NCI-H1417 (cell line): ENCODE results near the gene TOLLIP.
"Not testable (repeated sequence)": the region's sequence is repeated elsewhere in the genome, so short reads cannot be mapped to it uniquely, and the experiment has no call there.

Source experiments
- DNase-seq, 3 experiments: peaks; one replicate each; lab custom pipeline; 2025; lab: John Stamatoyannopoulos, UW

The TOLLIP gene

DNA sequence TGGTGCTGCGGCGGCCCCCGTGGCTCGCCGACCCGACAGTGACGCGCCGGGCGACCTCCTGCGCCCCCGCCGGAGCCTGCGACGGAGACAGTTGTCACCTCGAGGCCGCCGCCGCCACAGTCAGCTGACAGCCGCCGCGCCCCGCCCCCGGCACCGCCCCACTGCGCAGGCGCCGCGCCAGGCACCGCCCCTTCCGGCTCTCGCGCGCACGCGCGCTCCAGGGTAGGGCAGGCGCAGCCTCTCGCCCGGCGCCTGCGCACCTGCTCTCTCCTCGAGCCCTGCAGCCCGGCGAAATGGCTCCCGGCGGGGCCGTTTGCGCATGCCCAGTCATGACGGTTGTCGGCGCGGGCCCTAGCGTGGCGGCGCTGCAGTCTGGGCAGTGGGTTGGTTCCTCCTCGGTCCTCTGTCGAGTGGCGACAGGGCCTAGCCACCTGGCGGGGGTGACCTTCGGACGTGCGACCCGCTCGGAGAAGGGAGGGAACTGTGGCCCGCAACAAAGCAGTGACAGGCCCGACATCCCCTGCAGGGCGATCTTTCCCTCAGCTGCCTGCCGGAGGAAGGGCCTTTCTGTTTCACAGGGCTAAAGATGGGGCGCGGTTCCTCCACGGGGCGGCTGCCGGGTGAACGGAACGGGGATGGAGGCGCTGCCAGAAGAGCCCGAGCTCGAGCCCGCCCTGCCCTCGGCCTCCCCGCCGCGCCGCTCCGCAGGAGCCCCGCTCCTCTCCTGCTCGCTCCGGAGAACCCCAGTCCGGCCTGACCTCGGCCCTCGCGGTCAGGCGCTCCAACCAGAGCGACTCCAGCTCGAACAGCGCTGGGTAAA is at the start of gene TOLLIP:
TSS of gene TOLLIP (minus strand) at position 135 of the 820 bp plus-strand sequence. CDS start at position 1, 134 bp downstream.
- peak; percentile 95 to 97 (median 96) for DNase-seq

DNA sequence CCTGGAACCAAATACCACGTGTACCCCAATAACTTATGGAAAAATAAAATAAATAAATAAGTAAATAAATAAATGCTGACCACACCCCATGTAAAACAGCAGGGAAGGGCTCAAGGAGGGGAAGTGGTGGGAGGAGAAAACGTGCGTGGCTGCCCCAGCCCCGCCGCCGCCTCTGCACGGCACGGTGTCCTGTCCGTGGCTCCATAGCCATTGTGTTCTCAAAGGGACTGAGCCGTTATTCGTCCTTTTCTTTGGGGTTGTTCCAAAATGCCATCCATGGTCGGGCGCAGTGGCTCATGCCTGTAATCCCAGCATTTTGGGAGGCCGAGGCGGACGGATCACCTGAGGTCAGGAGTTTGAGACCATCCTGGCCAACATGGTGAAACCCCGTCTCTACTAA is 49.5 kb upstream of the TOLLIP start:
- not testable (repeated sequence) for DNase-seq

- DNase-seq, result no peak
Measured at GRCh38 chr11:1358286-1358685, 48.9 kb upstream of the TOLLIP start.

DNA sequence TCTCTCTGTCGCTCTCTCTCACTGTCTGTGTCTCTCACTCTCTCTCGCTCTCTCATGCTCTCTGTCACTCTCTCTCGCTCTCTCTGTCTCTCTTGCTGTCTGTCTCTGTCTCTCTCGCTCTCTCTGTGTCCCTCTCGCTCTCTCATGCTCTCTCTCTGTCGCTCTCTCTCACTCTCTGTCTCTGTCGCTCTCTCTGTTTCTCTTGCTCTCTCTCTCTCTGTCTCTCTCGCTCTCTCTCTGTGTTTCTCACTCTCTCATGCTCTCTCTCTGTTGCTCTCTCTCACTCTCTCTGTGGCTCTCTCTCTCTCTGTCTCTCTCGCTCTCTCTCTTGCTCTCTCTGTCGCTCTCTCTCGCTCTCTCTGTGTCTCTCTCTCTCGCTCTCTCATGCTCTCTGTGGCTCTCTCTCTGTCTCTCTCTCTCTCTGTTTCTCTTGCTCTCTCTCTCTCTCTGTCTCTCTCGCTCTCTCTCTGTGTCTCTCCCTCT is 47.1 kb upstream of the TOLLIP start:
- DNase-seq, result no peak

DNA sequence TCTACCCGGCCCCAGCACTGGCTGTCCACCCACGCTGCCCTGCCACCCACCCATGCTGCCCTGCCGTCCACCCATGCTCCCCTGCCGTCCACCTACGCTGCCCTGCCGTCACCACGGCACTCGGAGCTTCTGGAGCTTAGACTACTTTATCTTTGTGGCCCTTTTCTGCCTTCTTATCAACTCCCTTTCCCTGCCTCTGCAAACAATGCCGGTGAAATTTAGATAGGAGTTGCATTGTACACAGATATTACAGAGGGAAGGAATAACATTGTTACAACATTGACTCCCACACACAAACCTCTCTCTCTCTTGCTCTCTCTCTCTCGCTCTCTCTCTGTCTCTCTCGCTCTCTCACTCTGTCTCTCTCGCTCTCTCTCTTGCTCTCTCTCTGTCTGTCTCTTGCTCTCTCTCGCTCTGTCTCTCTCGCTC is 46.6 kb upstream of the TOLLIP start:
- DNase-seq, result no peak

- DNase-seq, result no peak
Measured at GRCh38 chr11:1354125-1354938, 44.9 kb upstream of the TOLLIP start.

DNA sequence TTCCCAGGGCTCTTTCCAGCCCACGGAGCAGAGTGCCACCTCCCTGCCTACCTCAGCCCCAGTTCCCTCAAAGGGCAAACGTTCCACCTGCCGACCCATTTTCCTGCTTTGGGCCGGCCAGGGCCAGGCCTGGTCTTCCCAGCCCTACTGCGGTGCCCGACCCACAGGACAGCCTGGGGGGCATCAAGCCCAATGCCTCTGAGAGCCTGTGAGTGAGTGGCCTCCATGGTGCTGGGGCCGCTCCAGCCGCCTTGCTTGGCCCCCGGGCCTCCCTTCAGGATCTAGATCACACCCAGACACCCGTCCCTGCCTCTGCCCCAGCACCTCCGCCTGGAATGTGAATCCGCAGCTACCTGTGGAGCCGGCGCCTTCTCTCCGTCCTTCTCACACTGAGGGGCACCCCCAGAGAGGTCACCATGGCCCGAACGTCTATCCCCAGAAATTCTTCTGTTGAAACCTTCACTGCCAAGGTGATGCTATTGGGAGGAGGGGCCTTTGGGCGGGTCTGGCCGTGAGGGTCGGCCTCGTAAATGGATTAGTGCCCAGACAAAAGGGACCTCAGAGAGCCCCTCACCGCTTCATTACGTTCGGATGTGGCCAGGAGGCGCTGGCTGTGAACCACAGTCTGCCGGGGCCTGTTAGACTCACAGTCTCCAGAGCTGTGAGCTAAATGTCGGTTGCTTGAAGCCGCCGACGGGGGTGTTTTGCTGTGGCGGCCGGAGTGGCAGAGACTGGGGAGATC is 44.1 kb upstream of the TOLLIP start:
- no peak for DNase-seq

DNA sequence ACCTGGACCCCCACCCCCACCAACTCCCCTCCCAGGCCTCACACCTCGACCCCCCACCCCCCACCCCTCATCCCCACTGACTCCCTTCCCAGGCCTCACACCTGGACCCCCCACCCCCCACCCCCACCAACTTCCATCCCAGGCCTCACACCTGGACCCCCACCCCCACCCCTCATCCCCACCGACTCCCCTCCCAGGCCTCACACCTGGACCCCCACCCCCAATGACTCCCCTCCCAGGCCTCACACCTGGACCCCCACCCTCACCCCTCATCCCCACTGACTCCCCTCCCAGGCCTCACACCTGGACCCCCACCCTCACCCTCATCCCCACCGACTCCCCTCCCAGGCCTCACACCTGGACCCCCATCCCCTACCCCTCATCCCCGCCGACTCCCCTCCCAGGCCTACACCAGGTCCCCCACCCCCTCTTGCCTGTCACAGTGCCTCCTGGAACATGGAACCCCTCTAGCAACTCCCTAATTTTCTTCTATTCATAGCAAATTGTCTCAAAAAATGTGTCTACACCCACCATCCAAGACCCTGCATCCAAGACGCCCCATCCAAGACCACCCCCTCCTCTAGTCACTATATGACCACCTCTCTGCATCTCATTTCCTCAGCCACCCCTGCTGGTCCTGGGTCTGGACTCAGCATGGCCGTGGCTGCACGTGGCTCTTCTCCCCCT is 43.4 kb upstream of the TOLLIP start:
- DNase-seq, result no peak

GRCh38 chr11:1351278-1351937 is 42.0 kb upstream of the TOLLIP start:
- DNase-seq, result peak in 1 of 3 experiments; percentile 9

DNA sequence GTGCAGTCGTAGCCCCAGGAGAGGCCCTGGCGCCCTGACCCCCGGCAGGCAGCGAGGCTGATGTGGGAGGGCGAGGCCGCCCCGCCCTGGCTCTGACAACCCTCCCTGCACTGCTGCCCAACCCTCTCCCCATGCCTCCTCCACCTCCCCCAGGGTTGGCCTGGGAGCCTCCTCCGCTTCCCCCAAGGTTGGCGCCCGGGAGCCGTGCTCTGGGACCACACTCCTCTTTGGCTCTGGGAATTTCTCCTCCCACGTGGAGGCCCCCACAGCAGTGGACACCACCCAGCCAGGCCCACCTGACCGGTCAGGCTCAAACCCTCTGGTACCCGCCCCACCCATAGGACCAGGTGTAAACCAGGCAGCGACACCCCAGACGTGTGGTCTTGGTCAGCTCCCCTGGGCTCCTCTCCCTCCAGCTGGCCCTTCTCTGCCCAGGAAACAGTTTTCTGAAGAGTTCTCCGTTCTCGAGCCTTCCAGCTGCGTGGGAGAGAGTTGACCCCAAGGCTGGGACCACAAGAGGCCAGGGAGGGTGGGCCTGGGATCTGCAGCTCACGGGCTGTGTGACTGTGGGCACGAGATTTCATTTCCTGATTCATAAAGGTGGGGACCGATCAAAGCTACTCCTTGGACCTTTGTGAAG is 40.8 kb upstream of the TOLLIP start:
- no peak for DNase-seq

GRCh38 chr11:1349327-1350041 is 40.1 kb upstream of the TOLLIP start:
- DNase-seq, result no peak

DNA sequence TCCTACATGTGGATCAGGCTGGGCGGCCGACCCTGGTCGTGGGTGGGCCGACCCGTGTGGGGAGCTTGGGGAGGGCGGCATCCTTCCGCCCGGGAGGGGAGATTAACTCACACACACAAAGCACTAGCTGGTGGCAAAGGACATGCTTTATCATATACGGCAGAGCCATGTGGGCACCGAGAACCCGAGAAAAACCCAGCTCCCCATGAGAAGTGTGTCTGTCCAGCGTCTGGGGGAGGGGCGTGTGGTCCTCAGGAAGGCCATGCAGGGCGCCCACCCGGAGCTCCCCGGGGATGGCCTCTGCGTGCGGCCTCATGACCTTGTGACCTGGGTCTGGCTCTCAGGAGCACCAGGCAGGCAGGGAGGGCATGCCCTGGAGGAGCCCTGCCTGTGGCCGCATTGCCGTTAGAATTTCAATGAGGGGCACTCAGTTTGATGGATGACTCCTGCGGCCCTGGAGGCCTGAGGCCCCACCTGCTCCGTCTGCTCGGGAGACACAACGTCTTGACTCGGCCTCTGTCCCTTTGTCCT is 39.4 kb upstream of the TOLLIP start:
- peak in 1 of 3 experiments; percentile 34 for DNase-seq

DNA sequence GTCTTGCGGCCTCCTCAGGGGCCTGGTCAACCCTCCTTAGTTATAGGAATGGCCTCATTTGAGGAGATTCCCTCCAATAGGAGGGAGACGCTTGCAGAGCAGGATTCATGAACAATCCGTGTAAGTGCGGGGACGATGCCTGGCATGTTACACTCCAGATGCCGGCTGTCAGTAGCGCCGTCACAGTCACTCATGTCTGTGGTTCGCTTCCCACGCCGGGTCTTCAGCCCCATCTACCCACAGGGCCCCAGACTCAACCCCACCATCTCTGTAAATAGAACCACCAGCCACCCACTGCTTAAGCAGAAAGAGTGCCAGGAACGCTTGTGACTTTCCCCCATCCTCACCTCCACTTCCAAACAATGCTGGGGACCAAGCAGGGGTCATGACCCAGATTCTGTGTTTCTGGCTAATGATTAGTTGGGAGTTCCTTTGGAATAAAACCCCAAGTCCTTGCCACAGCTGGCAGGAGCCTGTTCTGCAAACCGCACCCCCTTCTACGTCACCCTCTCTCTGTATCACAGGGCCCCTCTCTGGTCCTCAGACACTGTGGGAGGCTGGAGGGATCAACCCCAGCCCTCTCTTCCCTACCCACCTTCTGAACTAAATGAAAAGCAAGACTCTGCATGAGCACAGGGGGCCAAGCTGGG is 38.8 kb upstream of the TOLLIP start:
- no peak for DNase-seq

- not testable (repeated sequence) for DNase-seq
Measured at GRCh38 chr11:1347411-1347999, 38.1 kb upstream of the TOLLIP start.

- DNase-seq, result no peak
Measured at GRCh38 chr11:1346669-1347390, 37.4 kb upstream of the TOLLIP start.

- no peak for DNase-seq
Measured at GRCh38 chr11:1345737-1346513, 36.5 kb upstream of the TOLLIP start.

- no peak for DNase-seq
Measured at GRCh38 chr11:1344056-1344635, 34.7 kb upstream of the TOLLIP start.
